Measurements from ENCODE around the gene ADRA1B.
A peak's percentile ranks its signal among the peaks of the same experiment; 100 is the strongest.
"Not testable (repeated sequence)": the region's sequence is repeated elsewhere in the genome, so short reads cannot be mapped to it uniquely, and the experiment has no call there.

ADRA1B gene

GRCh38 chr5:160009591-160009989, 93.3 kb downstream of the ADRA1B start:
- Histone ChIP-seq H3K4me1 (ENCODE audit: insufficient read depth, low read length) (no peaks in the 10 kb centered on the region), H3K27ac (ENCODE audit: low read length) (peak overlapping the region; percentile 29), H3K9ac (ENCODE audit: low read depth, low read length) (peak overlapping the region; percentile 95), H3K27me3 (ENCODE audit: insufficient read depth, low read length) (no peaks in the 10 kb centered on the region), H3K36me3 (ENCODE audit: insufficient read depth, low read depth, low read length) (peaks cover 34% of the 10 kb centered on the region), H3K9me3 (ENCODE audit: insufficient read depth, low read depth, low read length) (no peaks in the 10 kb centered on the region), H3K4me3 (ENCODE audit: low read length) (peak overlapping the region; percentile 97)

GRCh38 chr5:160011471-160011870, 95.2 kb downstream of the ADRA1B start:
- no peaks in the 10 kb centered on the region for H3K9me3 ChIP-seq (ENCODE audit: insufficient read depth, low read depth, low read length)
- no peak overlapping the region for H3K27ac ChIP-seq (ENCODE audit: low read length)
- no peaks in the 10 kb centered on the region for H3K27me3 ChIP-seq (ENCODE audit: insufficient read depth, low read length)
- no peak overlapping the region for H3K4me3 ChIP-seq (ENCODE audit: low read length)
- H3K36me3 ChIP-seq (ENCODE audit: insufficient read depth, low read depth, low read length) = peaks cover 50% of the 10 kb centered on the region
- no peaks in the 10 kb centered on the region for H3K4me1 ChIP-seq (ENCODE audit: insufficient read depth, low read length)
- no peak overlapping the region for H3K9ac ChIP-seq (ENCODE audit: low read depth, low read length)

GRCh38 chr5:160014197-160014596, 97.9 kb downstream of the ADRA1B start:
- H3K4me3 ChIP-seq (ENCODE audit: low read length) = not testable (repeated sequence)
- peaks cover 75% of the 10 kb centered on the region for H3K36me3 ChIP-seq (ENCODE audit: insufficient read depth, low read depth, low read length)

GRCh38 chr5:160018945-160019625, 102.8 kb downstream of the ADRA1B start:
- H3K4me3 ChIP-seq (ENCODE audit: low read length) = no peak overlapping the region
- no peak overlapping the region for H3K27ac ChIP-seq (ENCODE audit: low read length)
- no peaks in the 10 kb centered on the region for H3K9me3 ChIP-seq (ENCODE audit: insufficient read depth, low read depth, low read length)
- no peak overlapping the region for H3K9ac ChIP-seq (ENCODE audit: low read depth, low read length)
- H3K27me3 ChIP-seq (ENCODE audit: insufficient read depth, low read length) = no peaks in the 10 kb centered on the region
- no peaks in the 10 kb centered on the region for H3K4me1 ChIP-seq (ENCODE audit: insufficient read depth, low read length)
- peaks cover 60% of the 10 kb centered on the region for H3K36me3 ChIP-seq (ENCODE audit: insufficient read depth, low read depth, low read length)

More at GRCh38 chr5:160014197-160014596, 97.9 kb downstream of the ADRA1B start:
- H3K4me1 ChIP-seq (ENCODE audit: insufficient read depth, low read length); H3K9ac ChIP-seq (ENCODE audit: low read depth, low read length); H3K9me3 ChIP-seq (ENCODE audit: insufficient read depth, low read depth, low read length); H3K27ac ChIP-seq (ENCODE audit: low read length); H3K27me3 ChIP-seq (ENCODE audit: insufficient read depth, low read length): not testable (repeated sequence)

- Histone ChIP-seq H3K9me3 (ENCODE audit: insufficient read depth, low read depth, low read length) (no peaks in the 10 kb centered on the region), H3K27me3 (ENCODE audit: insufficient read depth, low read length) (no peaks in the 10 kb centered on the region), H3K27ac (ENCODE audit: low read length) (no peak overlapping the region), H3K9ac (ENCODE audit: low read depth, low read length) (no peak overlapping the region), H3K4me3 (ENCODE audit: low read length) (no peak overlapping the region), H3K4me1 (ENCODE audit: insufficient read depth, low read length) (no peaks in the 10 kb centered on the region), H3K36me3 (ENCODE audit: insufficient read depth, low read depth, low read length) (peaks cover 58% of the 10 kb centered on the region)
These were observed 104.0 kb downstream of the ADRA1B start for GRCh38 chr5:160020266-160020770.

GRCh38 chr5:160020964-160021363, 104.7 kb downstream of the ADRA1B start:
- Histone ChIP-seq H3K27ac (ENCODE audit: low read length) (no peak overlapping the region), H3K36me3 (ENCODE audit: insufficient read depth, low read depth, low read length) (peaks cover 58% of the 10 kb centered on the region), H3K9ac (ENCODE audit: low read depth, low read length) (no peak overlapping the region), H3K27me3 (ENCODE audit: insufficient read depth, low read length) (no peaks in the 10 kb centered on the region), H3K4me3 (ENCODE audit: low read length) (no peak overlapping the region), H3K4me1 (ENCODE audit: insufficient read depth, low read length) (no peaks in the 10 kb centered on the region), H3K9me3 (ENCODE audit: insufficient read depth, low read depth, low read length) (no peaks in the 10 kb centered on the region)

- Histone ChIP-seq H3K36me3 (ENCODE audit: insufficient read depth, low read depth, low read length) (peaks cover 59% of the 10 kb centered on the region), H3K9me3 (ENCODE audit: insufficient read depth, low read depth, low read length) (no peaks in the 10 kb centered on the region), H3K27me3 (ENCODE audit: insufficient read depth, low read length) (no peaks in the 10 kb centered on the region), H3K4me1 (ENCODE audit: insufficient read depth, low read length) (no peaks in the 10 kb centered on the region), H3K9ac (ENCODE audit: low read depth, low read length) (no peak overlapping the region), H3K27ac (ENCODE audit: low read length) (no peak overlapping the region), H3K4me3 (ENCODE audit: low read length) (no peak overlapping the region)
These were observed 105.7 kb downstream of the ADRA1B start for GRCh38 chr5:160021831-160022446.

Data from iPS-20b (cell line).